NCI-H1930 (cell line): Measurements from ENCODE around the gene GALNT17.
"Not testable (repeated sequence)": the region's sequence is repeated elsewhere in the genome, so short reads cannot be mapped to it uniquely, and the experiment has no call there.

ENCODE experiments used
- DNase-seq, 2 experiments: peaks; one replicate each; lab custom pipeline; 2025; lab: John Stamatoyannopoulos, UW

GALNT17 gene

GRCh38 chr7:71636329-71636728 lies 504.4 kb downstream of the GALNT17 start:
- no peak for DNase-seq

DNA sequence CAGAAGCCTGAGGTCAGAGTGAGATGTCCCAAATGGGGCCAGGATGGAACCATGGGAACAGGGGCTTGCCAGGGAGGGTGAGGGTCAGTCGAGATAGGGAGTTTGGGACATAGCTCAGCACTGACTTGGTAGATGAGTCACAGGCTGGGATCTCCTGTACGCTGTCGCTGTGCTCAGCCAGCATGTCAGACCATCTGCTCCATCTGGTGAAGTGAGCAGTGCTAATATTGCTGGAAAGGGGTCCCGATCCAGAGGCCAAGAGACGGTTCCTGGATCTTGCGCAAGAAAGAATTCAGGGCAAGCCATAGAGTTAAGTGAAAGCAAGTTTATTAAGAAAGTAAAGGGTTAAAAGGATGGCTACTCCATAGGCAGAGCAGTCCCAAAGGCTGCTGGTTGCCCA lies 505.6 kb downstream of the GALNT17 start:
- DNase-seq = no peak

- DNase-seq = no peak
Measured at GRCh38 chr7:71638108-71638507, 506.2 kb downstream of the GALNT17 start.

DNA sequence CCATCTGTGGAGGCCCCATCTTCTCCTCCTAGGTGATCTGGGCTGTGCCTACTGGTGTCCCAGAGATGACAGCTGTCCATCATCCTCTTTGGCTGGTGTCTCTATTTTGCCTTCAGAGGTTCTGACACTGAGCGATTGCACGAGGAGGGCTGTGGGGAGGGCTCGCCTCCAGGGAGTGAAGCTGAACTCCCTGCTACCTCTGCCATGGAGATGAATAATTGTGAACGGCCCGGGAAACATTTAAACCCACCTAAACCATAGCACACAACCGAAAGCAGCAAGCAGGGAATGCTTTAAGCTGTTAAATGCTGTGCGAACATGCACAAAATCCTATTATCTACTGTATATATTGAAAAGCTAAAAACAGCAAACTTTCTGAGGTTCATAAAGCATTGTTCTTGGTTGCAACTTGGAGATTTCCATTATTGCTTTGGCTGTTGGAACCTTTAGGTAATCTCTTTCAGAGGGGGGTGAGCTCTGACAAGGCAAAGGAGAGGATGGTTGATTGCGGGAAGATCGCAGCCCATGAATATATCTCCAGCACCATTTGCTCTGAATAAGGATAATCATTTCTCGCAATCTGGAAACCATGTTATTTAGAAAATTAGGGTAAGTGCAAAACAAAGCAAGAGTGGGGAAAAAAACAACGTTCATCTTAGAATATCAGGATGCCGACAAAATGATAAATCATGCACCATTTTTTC lies 507.6 kb downstream of the GALNT17 start:
- no peak for DNase-seq

GRCh38 chr7:71643031-71643430 lies 511.1 kb downstream of the GALNT17 start:
- DNase-seq = not testable (repeated sequence)

GRCh38 chr7:71645836-71646235 lies 513.9 kb downstream of the GALNT17 start:
- no peak for DNase-seq

GRCh38 chr7:71649812-71650211 lies 517.9 kb downstream of the GALNT17 start:
- DNase-seq = no peak

DNA sequence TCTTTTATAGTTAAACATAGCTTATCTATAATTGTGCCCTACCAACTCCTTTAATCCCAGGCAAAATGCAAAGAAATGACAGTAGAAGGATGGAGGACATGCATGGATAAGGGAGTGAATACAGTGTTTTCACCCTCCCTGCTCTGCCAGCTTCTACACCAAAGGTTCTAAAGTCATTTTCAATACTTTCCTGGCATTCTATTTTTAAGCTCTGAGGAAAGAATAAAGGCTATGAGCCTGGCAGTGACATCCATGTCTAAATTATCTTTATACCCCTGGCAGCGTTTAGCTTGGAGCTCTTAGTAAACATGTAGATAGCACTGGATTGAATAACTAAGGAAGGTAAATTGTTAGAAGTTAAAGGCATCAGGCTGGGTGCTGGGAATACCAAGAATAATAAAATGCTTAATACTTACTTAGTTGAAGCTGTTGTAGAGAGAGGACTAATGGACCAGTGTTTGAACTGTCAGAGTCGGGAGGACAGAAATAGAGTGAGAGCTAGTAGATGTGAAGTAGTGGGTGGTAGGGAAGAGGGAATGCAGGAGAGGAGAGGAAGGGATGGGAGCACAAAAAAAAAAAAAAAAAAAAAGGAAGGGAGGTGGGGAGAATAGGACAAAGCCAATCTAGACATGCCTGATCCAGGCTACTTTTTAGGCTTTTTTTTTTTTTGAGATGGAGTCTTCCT lies 518.9 kb downstream of the GALNT17 start:
- DNase-seq = no peak

GRCh38 chr7:71652510-71652909 lies 520.6 kb downstream of the GALNT17 start:
- DNase-seq = no peak

- DNase-seq = no peak
Measured at GRCh38 chr7:71657386-71657785, 525.4 kb downstream of the GALNT17 start.

DNA sequence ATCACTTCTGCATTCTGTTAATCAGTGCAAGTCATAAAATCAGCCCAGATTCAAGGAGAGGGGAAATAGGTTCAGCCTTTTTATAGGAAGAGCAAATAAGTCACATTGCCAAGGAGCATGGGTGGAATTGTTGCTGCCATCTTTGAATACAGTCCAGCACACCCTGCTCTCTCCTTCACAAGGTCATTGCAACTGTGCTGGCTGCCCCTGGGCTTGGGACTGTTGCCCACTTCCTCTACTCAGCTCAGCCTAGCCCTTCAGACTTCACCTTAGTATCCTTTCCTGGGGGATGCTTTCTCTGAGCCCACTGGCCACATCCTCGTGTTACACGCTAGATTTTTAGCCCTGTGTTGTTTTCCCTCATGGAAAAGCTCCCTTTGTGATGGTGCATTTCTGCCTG lies 527.7 kb downstream of the GALNT17 start:
- no peak for DNase-seq

DNA sequence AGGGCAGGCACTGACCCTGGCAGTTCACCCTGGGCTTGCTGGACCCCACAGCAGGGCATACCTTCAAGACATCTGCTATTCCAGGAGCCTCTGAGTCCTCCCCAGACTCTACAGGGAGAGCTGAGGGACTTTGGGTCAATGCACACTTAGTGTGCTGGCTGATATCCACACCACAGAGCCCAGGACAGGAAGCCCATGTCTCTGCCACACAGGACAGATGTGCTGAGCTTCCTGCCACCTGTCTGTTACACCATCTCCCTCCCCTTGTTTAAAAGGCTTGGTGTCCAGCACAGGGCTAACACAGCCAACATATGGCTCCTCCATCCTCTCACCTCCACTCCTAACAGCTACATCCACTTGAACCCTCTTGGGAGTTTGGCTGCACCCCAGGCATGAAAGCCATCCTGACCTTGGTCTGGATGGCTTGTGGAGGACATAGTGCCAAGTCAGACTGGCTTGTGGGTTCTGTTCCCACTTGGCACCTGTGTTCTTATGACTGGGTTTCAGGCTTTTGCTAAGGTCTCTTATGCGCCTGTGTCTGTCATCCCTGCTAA lies 529.8 kb downstream of the GALNT17 start:
- no peak for DNase-seq

DNA sequence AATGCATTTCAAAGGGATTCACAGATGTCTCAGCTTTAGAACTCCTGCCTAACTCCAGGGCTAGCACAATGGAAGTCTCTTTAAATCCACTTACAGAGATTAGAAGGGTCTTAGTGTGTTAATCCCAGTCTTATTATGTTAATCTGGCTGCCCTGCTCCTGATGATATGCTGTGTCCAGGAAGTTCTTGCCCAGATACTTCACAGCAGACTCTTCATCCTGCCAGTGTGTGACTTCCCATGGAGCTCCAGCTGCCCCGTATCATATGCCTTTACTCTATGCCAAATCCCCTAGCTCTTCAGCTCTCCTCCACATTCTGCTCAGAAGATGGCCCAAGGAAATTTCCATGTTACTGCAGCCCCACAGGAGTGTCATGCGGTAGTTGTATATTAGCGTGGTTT lies 533.8 kb downstream of the GALNT17 start:
- no peak for DNase-seq

DNA sequence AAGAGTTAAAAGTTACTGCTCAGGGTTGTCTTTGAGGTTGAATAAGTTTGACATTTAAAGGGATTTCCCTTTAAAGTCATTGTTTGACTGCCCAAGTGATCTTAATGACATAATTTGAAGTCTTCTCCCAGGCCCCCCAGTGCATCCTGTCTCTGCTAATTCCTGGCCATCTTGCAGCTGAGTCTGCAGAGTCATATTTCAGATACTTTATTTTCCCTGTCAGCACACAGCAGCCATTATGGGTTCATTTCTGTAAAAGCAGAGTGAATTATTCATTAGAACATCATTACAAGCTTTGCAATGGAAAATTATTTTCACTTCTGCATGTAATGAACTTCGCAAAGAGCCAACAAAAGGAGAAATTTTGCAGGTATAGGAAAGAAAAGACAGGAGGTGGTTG lies 536.6 kb downstream of the GALNT17 start:
- no peak for DNase-seq

DNA sequence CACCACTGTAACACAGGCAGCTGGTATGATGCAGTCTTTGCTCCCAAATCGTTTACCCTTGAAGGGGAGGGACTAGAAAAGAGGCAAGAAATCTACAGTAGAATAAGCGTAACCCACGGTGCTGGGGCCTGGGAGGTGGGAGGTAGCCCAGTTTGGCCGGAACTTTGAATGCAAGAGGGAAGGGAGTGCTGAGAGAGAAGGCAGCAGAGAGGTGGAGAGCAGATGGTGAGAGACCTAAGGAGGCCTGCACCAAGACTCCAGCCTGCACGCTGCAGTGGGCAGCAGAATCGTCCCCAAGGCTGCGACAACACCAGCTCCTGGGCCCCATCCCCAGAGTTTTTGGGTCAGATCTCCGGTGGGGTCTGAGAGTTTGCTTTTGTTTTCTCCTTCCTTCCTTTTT lies 547.5 kb downstream of the GALNT17 start:
- no peak for DNase-seq

GRCh38 chr7:71682181-71682580 lies 550.2 kb downstream of the GALNT17 start:
- DNase-seq = no peak

GRCh38 chr7:71682841-71683781 lies 551.2 kb downstream of the GALNT17 start:
- DNase-seq = no peak

DNA sequence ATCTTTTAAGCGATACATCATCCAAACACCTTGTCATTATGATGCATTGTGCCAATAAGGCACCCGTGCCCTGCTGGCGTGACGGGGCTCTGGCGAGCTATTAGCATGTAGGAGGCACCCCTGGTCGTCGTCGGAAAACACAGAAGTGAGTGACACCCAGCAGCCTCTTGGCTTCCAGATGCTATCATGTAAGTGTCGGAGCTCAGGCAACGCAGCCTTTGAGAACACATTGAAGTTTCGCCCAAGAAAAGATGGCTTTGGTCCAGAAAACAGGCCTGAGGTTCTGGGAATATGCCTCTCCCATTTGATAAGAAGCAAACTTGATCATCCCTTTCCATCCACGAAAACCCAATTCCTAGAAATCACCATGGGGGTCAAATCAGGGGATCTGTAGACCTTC lies 555.3 kb downstream of the GALNT17 start:
- DNase-seq = no peak

GRCh38 chr7:71687831-71688599 lies 556.1 kb downstream of the GALNT17 start:
- no peak for DNase-seq

DNA sequence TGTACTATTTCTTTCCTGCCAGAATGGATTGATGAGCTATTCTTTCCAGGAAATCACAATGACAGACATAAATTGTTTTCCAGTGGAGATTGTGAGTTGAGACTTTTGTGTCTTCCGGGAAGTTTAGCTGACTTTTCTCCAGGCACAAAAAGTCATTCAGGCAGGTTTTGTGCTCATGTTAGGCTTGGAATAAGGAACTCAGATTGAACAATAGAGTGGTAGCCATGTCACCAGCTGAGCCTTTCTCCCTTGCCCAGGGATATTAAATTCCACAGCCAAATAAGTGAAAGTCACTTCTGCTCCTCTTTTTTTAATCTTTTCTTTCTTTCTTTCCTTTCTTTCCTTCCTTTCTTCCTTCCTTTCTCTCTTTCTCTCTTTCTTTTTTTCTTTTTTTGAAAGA lies 559.6 kb downstream of the GALNT17 start:
- DNase-seq = no peak

- no peak for DNase-seq
Measured at GRCh38 chr7:71694665-71695064, 562.7 kb downstream of the GALNT17 start.

DNA sequence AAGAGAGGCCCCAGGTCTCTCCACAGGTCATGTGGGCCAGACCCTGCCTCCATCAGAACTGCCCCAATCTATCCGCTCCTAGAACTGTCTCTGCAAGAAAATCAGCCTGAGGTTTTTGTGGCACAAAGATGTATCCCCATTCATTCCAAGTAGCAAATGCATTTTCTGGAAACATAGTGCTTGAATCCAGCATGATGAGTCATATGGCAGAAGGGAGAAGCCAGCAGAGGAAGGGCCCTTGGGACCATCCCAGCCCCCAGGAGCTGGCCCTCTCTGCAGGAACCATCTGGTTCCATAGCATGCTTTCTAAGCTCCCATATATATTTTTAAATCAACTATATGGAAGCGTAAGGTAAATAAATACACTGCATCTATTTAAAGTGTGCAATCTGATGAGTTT lies 563.2 kb downstream of the GALNT17 start:
- DNase-seq = no peak
